Mucosa of descending colon (tissue), 3 donors: ENCODE measurements around the gene SCGB2A2. TPM values are rescaled to one million over a fixed set of nuclear protein-coding genes. Genes with fewer than 3 reads are reported as not detected.

Source experiments
- ATAC-seq: fragments of 200-7000 bp; cut with Tn5 transposase; one replicate; pipeline ENCODE4 v1.9.1; 2020; ENCODE audit warnings: mild to moderate bottlenecking, moderate library complexity
- DNase-seq, 3 donors: peaks; one replicate each; pipeline ENCODE4 v3.0.0-alpha.2; 2020
- H3K36me3 ChIP-seq: fragments of 200-600 bp; one replicate; pipeline ENCODE4 v1.8.0; 2021; ENCODE audit warnings: low read depth, mild to moderate bottlenecking
- H3K4me1 ChIP-seq: fragments of 200-600 bp; one replicate; pipeline ENCODE4 v1.8.0; 2021; ENCODE audit warnings: low read depth, mild to moderate bottlenecking
- H3K4me3 ChIP-seq: fragments of 200-600 bp; one replicate; pipeline ENCODE4 v1.8.0; 2021; ENCODE audit warnings: mild to moderate bottlenecking
- H3K9me3 ChIP-seq: fragments of 200-600 bp; one replicate; pipeline ENCODE4 v1.8.0; 2021; ENCODE audit warnings: mild to moderate bottlenecking
- CTCF ChIP-seq: fragments of 200-600 bp; IDR thresholded peaks from one replicate; pipeline ENCODE4 v1.8.0; 2022; ENCODE audit warnings: antibody characterized with exemption, mild to moderate bottlenecking
- intact Hi-C, 2 donors: fragments of 100-400 bp; cut with DNase I in 1 of 2; cut with micrococcal nuclease in 1 of 2; formaldehyde crosslinking; loops; one replicate each; pipeline versions ENCODE4 v1.11.0 to v1.11.1; 2022; cut with DNase I, micrococcal nuclease
- total RNA-seq, 3 donors: library from RNA; stranded (reverse); fragmentation: NEBNext Ultra II Directional in 2 of 3; extraction: Animal tissue kit (Norgen Biotek cat#: 25700) in 2 of 3; gene quantifications; one replicate each; pipeline versions ENCODE4 v1.2.1 to v1.2.4, GENCODE V29; 2021 to 2023
- donor health status: DM: no; HTN: no; CAD: no; lungs with moderate emphysema.
- donor health status: DM: no; HTN: no; CAD: no.
- donor health status: DM: no; HTN: yes; CAD: no.

Gene SCGB2A2
- total RNA-seq, 3 donors from 2014 or later: not detected

GRCh38 chr11:62295504-62295903 lies 25.5 kb downstream of the SCGB2A2 start:
- Histone ChIP-seq H3K9me3 (no peaks in the 10 kb centered on the region), H3K4me1 (no peaks in the 10 kb centered on the region), H3K4me3 (no peak overlapping the region), H3K36me3 (no peaks in the 10 kb centered on the region)
- peak; percentile 54 for ATAC-seq
- DNase-seq: peak in 1 of 3 donors; percentile 30
- intact Hi-C loops: no loop called here
- TF ChIP-seq CTCF: no peak

GRCh38 chr11:62298975-62299374 lies 29.0 kb downstream of the SCGB2A2 start, which contains the start of gene SCGB1D4:
Gene SCGB1D4, minus strand, starts transcription at chr11:62299075. Its CDS starts 65 bp downstream, at chr11:62299010.
- TF ChIP-seq CTCF: no peak
- Histone ChIP-seq H3K4me3 (no peak within 1 kb of the TSS), H3K4me1 (no peaks in the 10 kb centered on the region), H3K9me3 (no peaks in the 10 kb centered on the region), H3K36me3 (no peaks in the 10 kb centered on the region)
- DNase-seq: no peak
- intact Hi-C loops: no loop called here
- ATAC-seq: no peak

- intact Hi-C loops: no loop called here
- Histone ChIP-seq H3K36me3 (no peaks in the 10 kb centered on the region), H3K9me3 (no peaks in the 10 kb centered on the region), H3K4me1 (no peaks in the 10 kb centered on the region), H3K4me3 (no peak overlapping the region)
- DNase-seq: no peak
- ATAC-seq: no peak
- TF ChIP-seq CTCF: no peak
These were observed 36.3 kb downstream of the SCGB2A2 start for GRCh38 chr11:62306227-62306626.

- DNase-seq: no peak
- H3K4me3 ChIP-seq: no peak overlapping the region
- ATAC-seq: no peak
- no peaks in the 10 kb centered on the region for H3K9me3 ChIP-seq
- TF ChIP-seq CTCF: no peak
- H3K36me3 ChIP-seq: no peaks in the 10 kb centered on the region
- intact Hi-C loops: no loop called here
- H3K4me1 ChIP-seq: no peaks in the 10 kb centered on the region
These were observed 38.0 kb downstream of the SCGB2A2 start for GRCh38 chr11:62307950-62308349.

- Histone ChIP-seq H3K36me3 (no peaks in the 10 kb centered on the region), H3K9me3 (no peaks in the 10 kb centered on the region), H3K4me3 (no peak overlapping the region), H3K4me1 (no peaks in the 10 kb centered on the region)
- TF ChIP-seq CTCF: no peak
- no peak for DNase-seq
- no peak for ATAC-seq
- intact Hi-C loops: loop anchor here in 1 of 2 donors (5.0 kb wide), 1 partner anchor 138 kb away; no protein-coding TSS in a partner anchor
These were observed 40.0 kb downstream of the SCGB2A2 start for GRCh38 chr11:62309991-62310390.

GRCh38 chr11:62315431-62315830 lies 45.5 kb downstream of the SCGB2A2 start:
- TF ChIP-seq CTCF: no peak
- H3K36me3 ChIP-seq: no peaks in the 10 kb centered on the region
- H3K4me1 ChIP-seq: no peaks in the 10 kb centered on the region
- intact Hi-C loops: no loop called here
- DNase-seq (no peak), ATAC-seq (no peak)
- H3K9me3 ChIP-seq: no peaks in the 10 kb centered on the region
- H3K4me3 ChIP-seq: no peak overlapping the region
